ENCODE measurements around the gene STARD7. TPM values are rescaled to one million over a fixed set of nuclear protein-coding genes. Genes with fewer than 3 reads are reported as not detected.

STARD7 gene
- total RNA-seq, 1 experiment from 2014 or later: 253 TPM

- H3K36me3 ChIP-seq (replicated peaks; ENCODE audit: control insufficient read depth, insufficient read depth, low read length): no peaks in the 10 kb centered on the region
These were observed 71.1 kb downstream of the STARD7 start for GRCh38 chr2:96137321-96138178.

GRCh38 chr2:96136129-96136720, 72.4 kb downstream of the STARD7 start:
- Histone ChIP-seq H3K36me3 (replicated peaks; ENCODE audit: control insufficient read depth, insufficient read depth, low read length) (no peaks in the 10 kb centered on the region), H3K27me3 (ENCODE audit: control insufficient read depth, insufficient read depth, low read length) (no peaks in the 10 kb centered on the region), H3K4me3 (ENCODE audit: insufficient read depth, low read depth, low read length) (no peak overlapping the region)
- DNase-seq: no peak

More at GRCh38 chr2:96137321-96138178, 71.1 kb downstream of the STARD7 start:
- H3K4me3 ChIP-seq (ENCODE audit: insufficient read depth, low read depth, low read length): no peak overlapping the region
- no peak for DNase-seq
- no peaks in the 10 kb centered on the region; the same call in 1 of the 2 replicates for H3K27me3 ChIP-seq (ENCODE audit: control insufficient read depth, insufficient read depth, low read length)

- no peaks in the 10 kb centered on the region for H3K36me3 ChIP-seq (replicated peaks; ENCODE audit: control insufficient read depth, insufficient read depth, low read length)
- no peak for DNase-seq
- H3K4me3 ChIP-seq (ENCODE audit: insufficient read depth, low read depth, low read length): no peak overlapping the region
- H3K27me3 ChIP-seq (ENCODE audit: control insufficient read depth, insufficient read depth, low read length): no peaks in the 10 kb centered on the region
These were observed 73.0 kb downstream of the STARD7 start for GRCh38 chr2:96135621-96136020.

GRCh38 chr2:96135171-96135570, 73.5 kb downstream of the STARD7 start:
- Histone ChIP-seq H3K4me3 (ENCODE audit: insufficient read depth, low read depth, low read length) (no peak overlapping the region), H3K36me3 (replicated peaks; ENCODE audit: control insufficient read depth, insufficient read depth, low read length) (no peaks in the 10 kb centered on the region), H3K27me3 (ENCODE audit: control insufficient read depth, insufficient read depth, low read length) (no peaks in the 10 kb centered on the region)
- DNase-seq: no peak

Other genes starting within 250 kb of the STARD7 start
- gene ANKRD36C, start 217.0 kb downstream of the STARD7 start, total RNA-seq (2014; rRNA removed; shearing (Covaris generic)): 2.4 and 4.8 TPM in 2 replicates
- gene GPAT2, start 173.9 kb downstream of the STARD7 start, total RNA-seq (2014; rRNA removed; shearing (Covaris generic)): 0.14 and 0.44 TPM in 2 replicates
- 1.6 and 1.9 TPM in 2 replicates for gene ADRA2B, start 92.3 kb downstream of the STARD7 start, total RNA-seq (2014; rRNA removed; shearing (Covaris generic))
- not detected in 2 replicates for gene ASTL, start 70.3 kb downstream of the STARD7 start, total RNA-seq (2014; rRNA removed; shearing (Covaris generic))
- 2.0 and 3.6 TPM in 2 replicates for gene DUSP2, start 63.4 kb downstream of the STARD7 start, total RNA-seq (2014; rRNA removed; shearing (Covaris generic))
- 13.4 and 13.8 TPM in 2 replicates for gene TMEM127, start 57.2 kb upstream of the STARD7 start, total RNA-seq (2014; rRNA removed; shearing (Covaris generic))
- gene CIAO1, start 57.4 kb upstream of the STARD7 start, total RNA-seq (2014; rRNA removed; shearing (Covaris generic)): 108 and 111 TPM in 2 replicates
- gene SNRNP200, start 96.7 kb upstream of the STARD7 start, total RNA-seq (2014; rRNA removed; shearing (Covaris generic)): 60.5 and 73.5 TPM in 2 replicates
- gene ITPRIPL1, start 116.5 kb upstream of the STARD7 start, total RNA-seq (2014; rRNA removed; shearing (Covaris generic)): 8.8 and 9.0 TPM in 2 replicates
- gene NCAPH, start 126.9 kb upstream of the STARD7 start, total RNA-seq (2014; rRNA removed; shearing (Covaris generic)): 37.2 and 46.4 TPM in 2 replicates